Panc1 (cell line): ENCODE measurements around the gene TSHZ2.

ENCODE experiments used
- CTCF ChIP-seq: fragments of 450-650 bp; IDR thresholded peaks from 2 replicates; pipeline ENCODE4 v1.5.1; 2017; ENCODE audit warnings: mild to moderate bottlenecking
- POLR2AphosphoS5 ChIP-seq: IDR thresholded peaks from 2 replicates; pipeline ENCODE4 v1.6.1; 2012; ENCODE audit warnings: mild to moderate bottlenecking, low read depth, low read length, moderate library complexity
- TCF7L2 ChIP-seq: IDR thresholded peaks from 2 replicates; pipeline ENCODE4 v1.6.1; 2011; ENCODE audit warnings: mild to moderate bottlenecking, low read depth, low read length, inconsistent platforms
- TF ChIP-seq, protein P1 (sequence below), 2 experiments: IDR thresholded peaks; 2 replicates each; pipeline ENCODE4 v1.6.1; 2011 to 2012; ENCODE audit warnings: low read depth in 2 of 2, control low read depth in 1 of 2, low read length in 1 of 2, mild to moderate bottlenecking in 1 of 2, moderate library complexity in 1 of 2; ENCODE audit not compliant: insufficient read depth in 1 of 2

DNA sequence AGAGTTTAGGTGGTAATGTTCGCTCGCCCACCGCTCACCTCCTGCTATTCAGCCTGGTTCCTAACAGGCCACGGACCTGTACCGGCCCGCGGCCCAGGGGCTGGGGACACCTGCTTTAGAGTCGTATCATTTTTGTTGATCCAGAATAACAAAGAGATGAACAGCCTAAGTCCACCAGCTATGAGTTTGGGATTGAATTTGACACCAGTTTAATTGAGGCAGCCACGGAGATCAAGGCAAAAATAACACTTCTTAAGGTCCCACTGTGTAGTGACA lies 108.5 kb downstream of the TSHZ2 start:
- TF ChIP-seq POLR2AphosphoS5 (no peak), CTCF (no peak), TCF7L2 (no peak)
- TF ChIP-seq, protein P1, sequence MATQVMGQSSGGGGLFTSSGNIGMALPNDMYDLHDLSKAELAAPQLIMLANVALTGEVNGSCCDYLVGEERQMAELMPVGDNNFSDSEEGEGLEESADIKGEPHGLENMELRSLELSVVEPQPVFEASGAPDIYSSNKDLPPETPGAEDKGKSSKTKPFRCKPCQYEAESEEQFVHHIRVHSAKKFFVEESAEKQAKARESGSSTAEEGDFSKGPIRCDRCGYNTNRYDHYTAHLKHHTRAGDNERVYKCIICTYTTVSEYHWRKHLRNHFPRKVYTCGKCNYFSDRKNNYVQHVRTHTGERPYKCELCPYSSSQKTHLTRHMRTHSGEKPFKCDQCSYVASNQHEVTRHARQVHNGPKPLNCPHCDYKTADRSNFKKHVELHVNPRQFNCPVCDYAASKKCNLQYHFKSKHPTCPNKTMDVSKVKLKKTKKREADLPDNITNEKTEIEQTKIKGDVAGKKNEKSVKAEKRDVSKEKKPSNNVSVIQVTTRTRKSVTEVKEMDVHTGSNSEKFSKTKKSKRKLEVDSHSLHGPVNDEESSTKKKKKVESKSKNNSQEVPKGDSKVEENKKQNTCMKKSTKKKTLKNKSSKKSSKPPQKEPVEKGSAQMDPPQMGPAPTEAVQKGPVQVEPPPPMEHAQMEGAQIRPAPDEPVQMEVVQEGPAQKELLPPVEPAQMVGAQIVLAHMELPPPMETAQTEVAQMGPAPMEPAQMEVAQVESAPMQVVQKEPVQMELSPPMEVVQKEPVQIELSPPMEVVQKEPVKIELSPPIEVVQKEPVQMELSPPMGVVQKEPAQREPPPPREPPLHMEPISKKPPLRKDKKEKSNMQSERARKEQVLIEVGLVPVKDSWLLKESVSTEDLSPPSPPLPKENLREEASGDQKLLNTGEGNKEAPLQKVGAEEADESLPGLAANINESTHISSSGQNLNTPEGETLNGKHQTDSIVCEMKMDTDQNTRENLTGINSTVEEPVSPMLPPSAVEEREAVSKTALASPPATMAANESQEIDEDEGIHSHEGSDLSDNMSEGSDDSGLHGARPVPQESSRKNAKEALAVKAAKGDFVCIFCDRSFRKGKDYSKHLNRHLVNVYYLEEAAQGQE (IDR thresholded peaks at IDR 0.05; ENCODE audit: insufficient read depth in 1 of 2, low read depth in 2 of 2, low read length in 1 of 2), result no peak
